ENCODE data around the gene SIGLEC11.

The SIGLEC11 gene

GRCh38 chr19:49924004-49924880, 36.7 kb downstream of the SIGLEC11 start (continued):
- no peak for TF ChIP-seq ZBTB44 (tag by site-specific recombination; IDR thresholded peaks at IDR 0.05)
- no peak for TF ChIP-seq ZNF121 (tag by site-specific recombination; IDR thresholded peaks at IDR 0.05)
- TF ChIP-seq ZNF18 (tag by site-specific recombination; IDR thresholded peaks at IDR 0.05), result no peak
- TF ChIP-seq ZNF768 (tag by site-specific recombination; IDR thresholded peaks at IDR 0.05), result no peak
- TF ChIP-seq MYNN (tag by site-specific recombination; IDR thresholded peaks at IDR 0.05; ENCODE audit: borderline replicate concordance), result no peak
- no peak for TF ChIP-seq ZNF324 (tag by site-specific recombination; IDR thresholded peaks at IDR 0.05)
- TF ChIP-seq ZNF449 (tag by site-specific recombination; IDR thresholded peaks at IDR 0.05), result no peak
- TF ChIP-seq, protein P1, sequence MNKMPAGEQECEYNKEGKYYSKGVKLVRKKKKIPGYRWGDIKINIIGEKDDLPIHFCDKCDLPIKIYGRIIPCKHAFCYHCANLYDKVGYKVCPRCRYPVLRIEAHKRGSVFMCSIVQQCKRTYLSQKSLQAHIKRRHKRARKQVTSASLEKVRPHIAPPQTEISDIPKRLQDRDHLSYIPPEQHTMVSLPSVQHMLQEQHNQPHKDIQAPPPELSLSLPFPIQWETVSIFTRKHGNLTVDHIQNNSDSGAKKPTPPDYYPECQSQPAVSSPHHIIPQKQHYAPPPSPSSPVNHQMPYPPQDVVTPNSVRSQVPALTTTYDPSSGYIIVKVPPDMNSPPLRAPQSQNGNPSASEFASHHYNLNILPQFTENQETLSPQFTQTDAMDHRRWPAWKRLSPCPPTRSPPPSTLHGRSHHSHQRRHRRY (tag by site-specific recombination; IDR thresholded peaks at IDR 0.05), result no peak
- no peak for TF ChIP-seq ZNF488 (tag by site-specific recombination; IDR thresholded peaks at IDR 0.05)
- no peak for TF ChIP-seq ZNF426 (tag by site-specific recombination; IDR thresholded peaks at IDR 0.05)
- TF ChIP-seq ZSCAN16 (tag by site-specific recombination; IDR thresholded peaks at IDR 0.05), result peak; percentile 50; the same call in 1 of the 2 replicates
- TF ChIP-seq SETDB1 (IDR thresholded peaks at IDR 0.05; ENCODE audit: insufficient read length, low read length), result no peak
- no peak for TF ChIP-seq ZNF302 (tag by site-specific recombination; IDR thresholded peaks at IDR 0.05; ENCODE audit: low read depth)
- peak; percentile 31; the same call in 1 of the 2 replicates for TF ChIP-seq KLF1 (tag by site-specific recombination; IDR thresholded peaks at IDR 0.05)
- TF ChIP-seq ZNF621 (tag by site-specific recombination; IDR thresholded peaks at IDR 0.05), result no peak
- TF ChIP-seq ZNF24 (tag by site-specific recombination; IDR thresholded peaks at IDR 0.05), result no peak
- no peak for TF ChIP-seq HOXA7 (CRISPR knock-in tag; IDR thresholded peaks at IDR 0.05; ENCODE audit: borderline replicate concordance)
- TF ChIP-seq SP3 (tag by site-specific recombination; IDR thresholded peaks at IDR 0.05), result peak; percentile 33; the same call in 1 of the 2 replicates
- no peak for TF ChIP-seq ZNF548 (tag by site-specific recombination; IDR thresholded peaks at IDR 0.05)
- TF ChIP-seq ZNF76 (tag by site-specific recombination; IDR thresholded peaks at IDR 0.05; ENCODE audit: borderline replicate concordance, low read depth), result no peak
- no peak for TF ChIP-seq ZNF16 (tag by site-specific recombination; IDR thresholded peaks at IDR 0.05; ENCODE audit: low read depth)
- no peak for TF ChIP-seq ZNF677 (tag by site-specific recombination; IDR thresholded peaks at IDR 0.05)
- peak; percentile 83; the same call in 1 of the 2 replicates for TF ChIP-seq ZSCAN18 (tag by site-specific recombination; IDR thresholded peaks at IDR 0.05)
- no peak for TF ChIP-seq ZNF433 (tag by site-specific recombination; IDR thresholded peaks at IDR 0.05; ENCODE audit: low read depth)
- no peak for TF ChIP-seq TRIM28 (IDR thresholded peaks at IDR 0.05; ENCODE audit: borderline replicate concordance, low read length)
- peak; percentile 70 for TF ChIP-seq ZNF398 (tag by site-specific recombination; IDR thresholded peaks at IDR 0.05)
- TF ChIP-seq PRDM1 (tag by site-specific recombination; IDR thresholded peaks at IDR 0.05), result no peak
- no peak for TF ChIP-seq ZNF19 (tag by site-specific recombination; IDR thresholded peaks at IDR 0.05; ENCODE audit: low read depth)
- TF ChIP-seq ZBTB1 (tag by site-specific recombination; IDR thresholded peaks at IDR 0.05), result no peak
- TF ChIP-seq ZNF747 (tag by site-specific recombination; IDR thresholded peaks at IDR 0.05), result no peak

Data from HEK293 (cell line).